ENCODE measurements around the gene TTC17. TPM values are rescaled to one million over a fixed set of nuclear protein-coding genes. Genes with fewer than 3 reads are reported as not detected.

The TTC17 gene
- total RNA-seq, 1 donor from 2014 or later: 79.8 TPM

- peaks cover 4% of the 10 kb centered on the region for H3K36me3 Mint-ChIP-seq (ENCODE audit: low read depth, unreplicated experiment)
Measured at GRCh38 chr11:43505171-43505570, 146.5 kb downstream of the TTC17 start.

GRCh38 chr11:43507171-43507570 is 148.5 kb downstream of the TTC17 start:
- Mint-ChIP-seq H3K36me3 (ENCODE audit: low read depth, unreplicated experiment) (peaks cover 4% of the 10 kb centered on the region), H3K4me3 (ENCODE audit: unreplicated experiment) (no peak overlapping the region), H3K27me3 (ENCODE audit: unreplicated experiment) (peaks cover 5% of the 10 kb centered on the region), H3K9me3 (ENCODE audit: unreplicated experiment) (peaks cover 3% of the 10 kb centered on the region), H3K27ac (ENCODE audit: unreplicated experiment) (no peak overlapping the region), H3K4me1 (ENCODE audit: unreplicated experiment) (peaks cover 18% of the 10 kb centered on the region)
- no peak for TF ChIP-seq CTCF (IDR thresholded peaks at IDR 0.05; ENCODE audit: unreplicated experiment)
- no peak for DNase-seq (ENCODE audit: low spot score)

More at GRCh38 chr11:43505171-43505570, 146.5 kb downstream of the TTC17 start:
- no peak overlapping the region for H3K4me3 Mint-ChIP-seq (ENCODE audit: unreplicated experiment)
- peaks cover 18% of the 10 kb centered on the region for H3K4me1 Mint-ChIP-seq (ENCODE audit: unreplicated experiment)
- TF ChIP-seq CTCF (IDR thresholded peaks at IDR 0.05; ENCODE audit: unreplicated experiment): no peak
- H3K27me3 Mint-ChIP-seq (ENCODE audit: unreplicated experiment): peaks cover 3% of the 10 kb centered on the region
- DNase-seq (ENCODE audit: low spot score): no peak
- H3K27ac Mint-ChIP-seq (ENCODE audit: unreplicated experiment): no peak overlapping the region
- H3K9me3 Mint-ChIP-seq (ENCODE audit: unreplicated experiment): peaks cover 5% of the 10 kb centered on the region

GRCh38 chr11:43508511-43508918 is 149.8 kb downstream of the TTC17 start:
- H3K27ac Mint-ChIP-seq (ENCODE audit: unreplicated experiment): no peak overlapping the region
- H3K4me1 Mint-ChIP-seq (ENCODE audit: unreplicated experiment): peaks cover 18% of the 10 kb centered on the region
- H3K36me3 Mint-ChIP-seq (ENCODE audit: low read depth, unreplicated experiment): peaks cover 4% of the 10 kb centered on the region
- peaks cover 3% of the 10 kb centered on the region for H3K9me3 Mint-ChIP-seq (ENCODE audit: unreplicated experiment)
- DNase-seq (ENCODE audit: low spot score): no peak
- TF ChIP-seq CTCF (IDR thresholded peaks at IDR 0.05; ENCODE audit: unreplicated experiment): no peak
- peaks cover 5% of the 10 kb centered on the region for H3K27me3 Mint-ChIP-seq (ENCODE audit: unreplicated experiment)
- H3K4me3 Mint-ChIP-seq (ENCODE audit: unreplicated experiment): no peak overlapping the region

GRCh38 chr11:43511959-43512358 is 153.2 kb downstream of the TTC17 start:
- Mint-ChIP-seq H3K27ac (ENCODE audit: unreplicated experiment) (no peak overlapping the region), H3K27me3 (ENCODE audit: unreplicated experiment) (peaks cover 5% of the 10 kb centered on the region), H3K36me3 (ENCODE audit: low read depth, unreplicated experiment) (peaks cover 3% of the 10 kb centered on the region), H3K4me1 (ENCODE audit: unreplicated experiment) (peaks cover 18% of the 10 kb centered on the region), H3K4me3 (ENCODE audit: unreplicated experiment) (no peak overlapping the region), H3K9me3 (ENCODE audit: unreplicated experiment) (peaks cover 3% of the 10 kb centered on the region)
- no peak for DNase-seq (ENCODE audit: low spot score)
- TF ChIP-seq CTCF (IDR thresholded peaks at IDR 0.05; ENCODE audit: unreplicated experiment): no peak

- Mint-ChIP-seq H3K36me3 (ENCODE audit: low read depth, unreplicated experiment) (no peaks in the 10 kb centered on the region), H3K4me1 (ENCODE audit: unreplicated experiment) (no peaks in the 10 kb centered on the region), H3K27me3 (ENCODE audit: unreplicated experiment) (peaks cover 9% of the 10 kb centered on the region), H3K27ac (ENCODE audit: unreplicated experiment) (no peak overlapping the region), H3K4me3 (ENCODE audit: unreplicated experiment) (no peak overlapping the region), H3K9me3 (ENCODE audit: unreplicated experiment) (peaks cover 3% of the 10 kb centered on the region)
- DNase-seq (ENCODE audit: low spot score): peak; percentile 24
- TF ChIP-seq CTCF (IDR thresholded peaks at IDR 0.05; ENCODE audit: unreplicated experiment): no peak
Measured at GRCh38 chr11:43515090-43515489, 156.4 kb downstream of the TTC17 start.

All from endothelial cell (in vitro differentiated cells).